Keratinocyte (primary cell): Measurements from ENCODE around the gene GRM5. TPM values are rescaled to one million over a fixed set of nuclear protein-coding genes. Genes with fewer than 3 reads are reported as not detected.

Experiments used
- DNase-seq: peaks from one replicate; pipeline ENCODE4 v3.0.0-alpha.2; 2011; ENCODE audit warnings: low read depth, missing footprints, low spot score
- FAIRE-seq: peaks from 2 replicates; lab custom pipeline; 2011; peaks lifted over from hg19 to GRCh38; lab: Jason Lieb, UNC
- H2AFZ ChIP-seq: 2 replicates; pipeline ENCODE4 v1.6.0; 2012; ENCODE audit warnings: low read length, control low read depth, inconsistent platforms; ENCODE audit not compliant: control insufficient read depth
- H3K27ac ChIP-seq: 2 replicates; pipeline ENCODE4 v1.5.1; 2011; ENCODE audit warnings: low read length; ENCODE audit not compliant: control insufficient read depth, insufficient read depth
- H3K27me3 ChIP-seq: 3 replicates; pipeline ENCODE4 v1.6.0; 2011; ENCODE audit warnings: low read length; ENCODE audit not compliant: control insufficient read depth, insufficient read depth; ENCODE audit errors: extremely low read depth
- H3K36me3 ChIP-seq, 2 experiments: 2 replicates in 1 of 2; 3 replicates in 1 of 2; pipeline ENCODE4 v1.5.1; 2011; ENCODE audit warnings: low read length in 2 of 2, mild to moderate bottlenecking in 1 of 2; ENCODE audit not compliant: control insufficient read depth in 2 of 2, insufficient read depth in 2 of 2; ENCODE audit errors: extremely low read depth in 1 of 2
- H3K4me1 ChIP-seq: 3 replicates; pipeline ENCODE4 v1.5.1; 2011; ENCODE audit warnings: low read length; ENCODE audit not compliant: control insufficient read depth, insufficient read depth; ENCODE audit errors: extremely low read depth
- H3K4me2 ChIP-seq: 3 replicates; pipeline ENCODE4 v1.6.0; 2011; ENCODE audit warnings: low read depth, low read length; ENCODE audit not compliant: control insufficient read depth, insufficient read depth; ENCODE audit errors: extremely low read depth
- H3K4me3 ChIP-seq, 3 experiments: fragments of 200-600 bp in 1 of 3; sonication (generic) in 1 of 3; 2 replicates in 2 of 3; 3 replicates in 1 of 3; pipeline ENCODE4 v1.5.1; 2011 to 2016; ENCODE audit warnings: low read length in 3 of 3, mild to moderate bottlenecking in 3 of 3, control low read depth in 2 of 3, inconsistent platforms in 1 of 3, low read depth in 1 of 3, mixed read lengths in 1 of 3, mixed run types in 1 of 3, moderate library complexity in 1 of 3; ENCODE audit not compliant: control insufficient read depth in 2 of 3, insufficient read depth in 2 of 3; ENCODE audit errors: extremely low read depth in 1 of 3
- H3K79me2 ChIP-seq: 2 replicates; pipeline ENCODE4 v1.6.0; 2012; ENCODE audit warnings: low read length; ENCODE audit not compliant: control insufficient read depth, insufficient read depth
- H3K9ac ChIP-seq: 3 replicates; pipeline ENCODE4 v1.6.0; 2011; ENCODE audit warnings: low read length; ENCODE audit not compliant: control insufficient read depth, insufficient read depth; ENCODE audit errors: extremely low read depth
- H3K9me1 ChIP-seq: 3 replicates; pipeline ENCODE4 v1.6.0; 2011; ENCODE audit warnings: low read length; ENCODE audit not compliant: control insufficient read depth, insufficient read depth; ENCODE audit errors: extremely low read depth
- H3K9me3 ChIP-seq: 2 replicates; pipeline ENCODE4 v1.5.1; 2012; ENCODE audit warnings: low read depth, low read length; ENCODE audit not compliant: control insufficient read depth
- H4K20me1 ChIP-seq: 3 replicates; pipeline ENCODE4 v1.6.0; 2011; ENCODE audit warnings: low read length; ENCODE audit not compliant: control insufficient read depth, insufficient read depth; ENCODE audit errors: extremely low read depth
- EZH2 ChIP-seq: IDR thresholded peaks from one replicate; pipeline ENCODE4 v1.6.1; 2012; ENCODE audit warnings: inconsistent platforms, mild to moderate bottlenecking, low read length, moderate library complexity
- dilution Hi-C: fragments of 300-500 bp; cut with MboI; formaldehyde crosslinking; loops from one replicate; pipeline ENCODE4 v1.7.0; 2020; ENCODE audit warnings: low sequenced_read_pairs; ENCODE audit not compliant: extremely low pct_ligation_motif_present
- polyA plus RNA-seq, 5 experiments: library from polyadenylated mRNA; depleted of rRNA in 3 of 5; stranded (reverse) in 3 of 5; stranded (forward) in 1 of 5; unstranded in 1 of 5; fragments of >200 nt; gene quantifications; 1 replicate in 1 of 5; 2 replicates in 3 of 5; 3 replicates in 1 of 5; pipeline versions ENCODE4 v1.2.1 to v1.2.3, GENCODE V29; 2011 to 2012; ENCODE audit warnings: missing spikeins in 2 of 5, low read depth in 1 of 5, low replicate concordance in 1 of 5
- TF ChIP-seq, protein P1 (sequence below), 3 experiments: IDR thresholded peaks in 1 of 3; conservative IDR thresholded peaks in 1 of 3; optimal IDR thresholded peaks in 1 of 3; 2 replicates in 2 of 3; 3 replicates in 1 of 3; pipeline versions ENCODE3 to v1.5.1; 2011; ENCODE audit warnings: low read length in 3 of 3, mild to moderate bottlenecking in 3 of 3, moderate library complexity in 2 of 3, control low read depth in 1 of 3, inconsistent platforms in 1 of 3; ENCODE audit not compliant: insufficient read depth in 2 of 3; ENCODE audit errors: extremely low read depth in 1 of 3

GRM5 gene
- polyA plus RNA-seq, 1 donor (not counting 4 experiments of a cell fraction or from before 2014, with no cell fraction given): not detected

DNA sequence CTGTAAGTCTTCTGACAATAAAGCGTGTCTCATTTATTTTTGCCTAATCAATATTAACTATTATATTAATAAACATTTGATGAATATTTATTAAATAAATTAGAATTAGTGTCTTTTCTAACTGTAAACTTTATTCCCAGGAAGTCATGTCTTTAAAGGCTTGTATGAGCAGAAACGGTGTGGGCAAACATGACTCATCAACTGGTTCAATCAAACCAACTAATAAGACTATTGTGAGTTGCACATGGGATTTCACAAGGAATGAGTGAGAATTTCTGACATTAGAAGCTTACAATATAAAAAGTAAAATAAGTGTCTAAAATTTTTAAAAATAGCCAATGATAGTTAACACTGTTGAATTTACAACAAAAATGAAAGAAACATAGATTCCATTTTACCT is 469.0 kb downstream of the GRM5 start:
- H3K4me3 ChIP-seq: no peak overlapping the region
- no peaks in the 10 kb centered on the region for H3K9me3 ChIP-seq
- H3K27ac ChIP-seq: no peak overlapping the region
- no peaks in the 10 kb centered on the region for H3K36me3 ChIP-seq
- DNase-seq (no peak), FAIRE-seq (no peak)
- no peak overlapping the region for H2AFZ ChIP-seq
- TF ChIP-seq, protein P1, sequence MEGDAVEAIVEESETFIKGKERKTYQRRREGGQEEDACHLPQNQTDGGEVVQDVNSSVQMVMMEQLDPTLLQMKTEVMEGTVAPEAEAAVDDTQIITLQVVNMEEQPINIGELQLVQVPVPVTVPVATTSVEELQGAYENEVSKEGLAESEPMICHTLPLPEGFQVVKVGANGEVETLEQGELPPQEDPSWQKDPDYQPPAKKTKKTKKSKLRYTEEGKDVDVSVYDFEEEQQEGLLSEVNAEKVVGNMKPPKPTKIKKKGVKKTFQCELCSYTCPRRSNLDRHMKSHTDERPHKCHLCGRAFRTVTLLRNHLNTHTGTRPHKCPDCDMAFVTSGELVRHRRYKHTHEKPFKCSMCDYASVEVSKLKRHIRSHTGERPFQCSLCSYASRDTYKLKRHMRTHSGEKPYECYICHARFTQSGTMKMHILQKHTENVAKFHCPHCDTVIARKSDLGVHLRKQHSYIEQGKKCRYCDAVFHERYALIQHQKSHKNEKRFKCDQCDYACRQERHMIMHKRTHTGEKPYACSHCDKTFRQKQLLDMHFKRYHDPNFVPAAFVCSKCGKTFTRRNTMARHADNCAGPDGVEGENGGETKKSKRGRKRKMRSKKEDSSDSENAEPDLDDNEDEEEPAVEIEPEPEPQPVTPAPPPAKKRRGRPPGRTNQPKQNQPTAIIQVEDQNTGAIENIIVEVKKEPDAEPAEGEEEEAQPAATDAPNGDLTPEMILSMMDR (optimal IDR thresholded peaks at IDR 0.05 in 1 of 3, IDR thresholded peaks at IDR 0.05 in 1 of 3, conservative IDR thresholded peaks at IDR 0.05 in 1 of 3; ENCODE audit: extremely low read depth in 1 of 3, insufficient read depth in 2 of 3, low read length in 3 of 3): no peak
- TF ChIP-seq EZH2: no peak
- H3K79me2 ChIP-seq: no peaks in the 10 kb centered on the region
- H4K20me1 ChIP-seq: no peaks in the 10 kb centered on the region
- H3K9me1 ChIP-seq: no peaks in the 10 kb centered on the region
- no peaks in the 10 kb centered on the region for H3K4me1 ChIP-seq
- H3K27me3 ChIP-seq: no peaks in the 10 kb centered on the region
- no peak overlapping the region for H3K9ac ChIP-seq
- dilution Hi-C loops: no loop called here
- H3K4me2 ChIP-seq: no peak overlapping the region

DNA sequence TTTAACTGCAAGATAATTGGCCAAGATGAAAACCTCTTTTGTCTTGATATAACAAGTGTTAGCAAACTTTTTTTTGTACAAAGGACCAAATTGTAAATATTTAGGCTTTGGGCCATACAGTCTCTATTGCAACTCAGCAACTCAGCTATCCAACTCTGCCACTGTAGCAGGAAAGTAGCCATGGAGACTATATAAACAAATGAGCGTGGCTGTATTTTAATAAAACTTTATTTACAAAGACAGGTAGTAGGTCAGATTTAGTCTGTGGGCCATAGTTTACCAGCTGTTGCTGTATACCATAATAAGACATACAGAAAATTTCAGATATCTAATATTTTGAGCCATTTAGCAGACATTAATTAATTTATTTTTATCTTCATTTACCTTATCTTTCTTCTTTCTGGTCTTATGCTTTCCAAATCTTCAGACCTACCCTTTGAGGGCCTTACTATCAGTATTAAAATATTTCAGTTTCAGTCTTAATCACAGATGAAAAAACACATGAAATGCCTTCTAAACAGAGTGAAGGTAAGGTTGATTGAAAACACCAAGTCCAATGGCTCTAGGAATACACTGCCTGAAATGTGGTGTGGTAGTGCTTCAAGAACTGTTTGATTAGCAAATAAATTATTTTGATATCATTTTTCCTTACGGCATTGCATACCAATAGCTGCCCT is 471.4 kb downstream of the GRM5 start:
- FAIRE-seq: no peak
- H3K4me2 ChIP-seq: no peak overlapping the region
- no peaks in the 10 kb centered on the region for H3K9me3 ChIP-seq
- TF ChIP-seq EZH2: no peak
- TF ChIP-seq, protein P1 (optimal IDR thresholded peaks at IDR 0.05 in 1 of 3, IDR thresholded peaks at IDR 0.05 in 1 of 3, conservative IDR thresholded peaks at IDR 0.05 in 1 of 3; ENCODE audit: extremely low read depth in 1 of 3, insufficient read depth in 2 of 3, low read length in 3 of 3): no peak
- dilution Hi-C loops: no loop called here
- no peaks in the 10 kb centered on the region for H3K36me3 ChIP-seq
- H3K9me1 ChIP-seq: no peaks in the 10 kb centered on the region
- H3K27ac ChIP-seq: no peak overlapping the region
- no peak overlapping the region for H3K4me3 ChIP-seq
- no peaks in the 10 kb centered on the region for H3K27me3 ChIP-seq
- no peak for DNase-seq
- H3K4me1 ChIP-seq: no peaks in the 10 kb centered on the region
- H4K20me1 ChIP-seq: no peaks in the 10 kb centered on the region
- H3K79me2 ChIP-seq: no peaks in the 10 kb centered on the region
- no peak overlapping the region for H2AFZ ChIP-seq
- no peak overlapping the region for H3K9ac ChIP-seq
